ENCODE measurements around the gene SETD5. TPM values are rescaled to one million over a fixed set of nuclear protein-coding genes. Genes with fewer than 3 reads are reported as not detected.

The SETD5 gene
- total RNA-seq, 1 donor from 2014 or later: 239 TPM

DNA sequence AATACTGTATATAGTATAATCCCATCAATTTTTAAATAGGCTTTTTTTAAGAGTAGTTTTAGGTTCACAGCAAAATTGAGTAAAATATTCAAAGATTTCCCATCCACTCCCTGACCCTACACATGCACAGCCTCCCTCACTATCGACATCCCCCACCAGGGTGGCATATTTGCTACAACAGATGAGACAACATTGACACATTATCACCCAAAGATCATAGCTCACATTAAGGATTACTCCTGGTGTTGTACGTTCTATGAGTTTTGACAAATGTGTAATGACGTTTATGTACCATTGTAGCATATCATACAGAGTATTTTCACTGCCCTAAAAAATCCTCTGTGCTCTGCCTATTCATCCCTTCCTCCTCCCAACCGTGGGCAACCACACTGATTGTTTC is 116.9 kb downstream of the SETD5 start:
- Histone ChIP-seq H3K27me3 (no peaks in the 10 kb centered on the region), H3K9me3 (no peaks in the 10 kb centered on the region), H3K4me3 (no peak overlapping the region), H3K4me1 (no peaks in the 10 kb centered on the region), H3K36me3 (no peaks in the 10 kb centered on the region), H3K27ac (no peak overlapping the region)
- no peak for DNase-seq (ENCODE audit: low spot score in 2 of 2)
- intact Hi-C loops (cut with DNase I): no loop called here
- TF ChIP-seq, protein P1, sequence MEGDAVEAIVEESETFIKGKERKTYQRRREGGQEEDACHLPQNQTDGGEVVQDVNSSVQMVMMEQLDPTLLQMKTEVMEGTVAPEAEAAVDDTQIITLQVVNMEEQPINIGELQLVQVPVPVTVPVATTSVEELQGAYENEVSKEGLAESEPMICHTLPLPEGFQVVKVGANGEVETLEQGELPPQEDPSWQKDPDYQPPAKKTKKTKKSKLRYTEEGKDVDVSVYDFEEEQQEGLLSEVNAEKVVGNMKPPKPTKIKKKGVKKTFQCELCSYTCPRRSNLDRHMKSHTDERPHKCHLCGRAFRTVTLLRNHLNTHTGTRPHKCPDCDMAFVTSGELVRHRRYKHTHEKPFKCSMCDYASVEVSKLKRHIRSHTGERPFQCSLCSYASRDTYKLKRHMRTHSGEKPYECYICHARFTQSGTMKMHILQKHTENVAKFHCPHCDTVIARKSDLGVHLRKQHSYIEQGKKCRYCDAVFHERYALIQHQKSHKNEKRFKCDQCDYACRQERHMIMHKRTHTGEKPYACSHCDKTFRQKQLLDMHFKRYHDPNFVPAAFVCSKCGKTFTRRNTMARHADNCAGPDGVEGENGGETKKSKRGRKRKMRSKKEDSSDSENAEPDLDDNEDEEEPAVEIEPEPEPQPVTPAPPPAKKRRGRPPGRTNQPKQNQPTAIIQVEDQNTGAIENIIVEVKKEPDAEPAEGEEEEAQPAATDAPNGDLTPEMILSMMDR (IDR thresholded peaks at IDR 0.05): no peak

DNA sequence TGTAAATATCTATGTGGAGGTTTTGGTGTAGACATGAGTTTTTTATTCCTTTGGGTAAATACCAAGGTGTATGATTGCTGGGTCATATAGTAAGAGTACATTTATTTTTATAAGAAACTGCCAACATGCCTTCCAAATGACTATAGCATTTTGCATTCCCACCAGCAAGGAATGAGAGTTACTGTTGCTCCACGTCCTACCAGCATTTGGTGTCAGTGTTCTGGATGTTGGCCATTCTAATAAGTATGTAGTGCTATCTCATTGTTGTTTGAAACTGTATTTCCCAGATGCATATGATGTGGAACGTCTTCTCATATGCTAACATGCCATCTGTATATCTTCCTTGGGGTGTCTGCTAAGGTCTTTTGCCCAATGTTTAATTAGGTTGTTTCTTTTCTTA is 117.5 kb downstream of the SETD5 start:
- H3K27me3 ChIP-seq: no peaks in the 10 kb centered on the region
- DNase-seq (ENCODE audit: low spot score in 2 of 2): no peak
- no peaks in the 10 kb centered on the region for H3K36me3 ChIP-seq
- no peaks in the 10 kb centered on the region for H3K9me3 ChIP-seq
- no peaks in the 10 kb centered on the region for H3K4me1 ChIP-seq
- TF ChIP-seq, protein P1 (IDR thresholded peaks at IDR 0.05): no peak
- intact Hi-C loops (cut with DNase I): no loop called here
- H3K4me3 ChIP-seq: no peak overlapping the region
- H3K27ac ChIP-seq: no peak overlapping the region

DNA sequence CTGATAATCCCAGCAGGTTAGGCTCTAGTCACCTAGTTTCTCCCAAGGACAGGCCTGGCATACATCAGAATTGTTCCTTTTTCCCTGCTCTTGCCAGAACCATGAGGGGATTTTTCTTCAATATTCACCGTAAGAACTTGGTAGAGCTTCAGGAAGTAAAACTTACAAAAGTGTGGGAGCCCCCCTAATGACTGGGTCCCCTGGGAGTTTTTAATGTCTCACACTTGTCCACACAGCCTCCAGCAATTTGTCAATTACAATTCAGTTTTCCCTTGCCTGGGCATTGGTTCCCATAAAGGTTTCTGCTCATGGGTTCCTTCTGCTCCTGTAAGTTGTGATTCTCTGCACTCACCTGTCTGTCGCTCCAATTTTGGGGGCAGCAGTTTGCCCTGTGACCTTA is 127.7 kb downstream of the SETD5 start:
- no peak overlapping the region for H3K4me3 ChIP-seq
- no peaks in the 10 kb centered on the region for H3K9me3 ChIP-seq
- H3K27ac ChIP-seq: no peak overlapping the region
- TF ChIP-seq, protein P1 (IDR thresholded peaks at IDR 0.05): no peak
- no peaks in the 10 kb centered on the region for H3K36me3 ChIP-seq
- H3K27me3 ChIP-seq: no peaks in the 10 kb centered on the region
- intact Hi-C loops (cut with DNase I): no loop called here
- H3K4me1 ChIP-seq: no peaks in the 10 kb centered on the region
- no peak for DNase-seq (ENCODE audit: low spot score in 2 of 2)

Other genes with a start within 250 kb of the SETD5 start
- 1.6 TPM for gene SRGAP3, start 148.0 kb upstream of the SETD5 start, total RNA-seq
- gene THUMPD3, start 34.6 kb upstream of the SETD5 start, total RNA-seq: 24.4 TPM
- gene LHFPL4, start 156.2 kb downstream of the SETD5 start, total RNA-seq: not detected

Measured in ascending aorta (tissue), 2 donors.